Osteocyte (in vitro differentiated cells): Measurements from ENCODE around the gene CX3CL1. TPM values are rescaled to one million over a fixed set of nuclear protein-coding genes. Genes with fewer than 3 reads are reported as not detected.

ENCODE experiments used
- DNase-seq: peaks from one replicate; pipeline ENCODE4 v3.0.0; 2021; ENCODE audit warnings: mixed read lengths; ENCODE audit not compliant: unreplicated experiment; ENCODE audit errors: extremely low spot score
- H3K27ac Mint-ChIP-seq: one replicate; pipeline ENCODE4 v1.8.0; 2021; ENCODE audit warnings: mild to moderate bottlenecking, mixed read lengths; ENCODE audit not compliant: unreplicated experiment
- H3K27me3 Mint-ChIP-seq: one replicate; pipeline ENCODE4 v1.8.0; 2021; ENCODE audit warnings: mixed read lengths; ENCODE audit not compliant: unreplicated experiment
- H3K36me3 Mint-ChIP-seq: one replicate; pipeline ENCODE4 v1.8.0; 2021; ENCODE audit warnings: mixed read lengths; ENCODE audit not compliant: unreplicated experiment
- H3K4me1 Mint-ChIP-seq: one replicate; pipeline ENCODE4 v1.8.0; 2021; ENCODE audit warnings: mixed read lengths; ENCODE audit not compliant: unreplicated experiment
- H3K4me3 Mint-ChIP-seq: one replicate; pipeline ENCODE4 v1.8.0; 2021; ENCODE audit warnings: mild to moderate bottlenecking, moderate library complexity, mixed read lengths; ENCODE audit not compliant: unreplicated experiment
- H3K9me3 Mint-ChIP-seq: one replicate; pipeline ENCODE4 v1.8.0; 2021; ENCODE audit warnings: mixed read lengths; ENCODE audit not compliant: unreplicated experiment
- CTCF ChIP-seq: fragments of 200-600 bp; sonication (generic); IDR thresholded peaks from 2 replicates; pipeline ENCODE4 v1.5.0; 2021; ENCODE audit warnings: antibody characterized with exemption, mild to moderate bottlenecking, moderate library complexity
- total RNA-seq: library from RNA; stranded (reverse); gene quantifications from 2 replicates; pipeline ENCODE4 v1.2.1, GENCODE V29; 2021

The CX3CL1 gene
- total RNA-seq, 1 donor from 2014 or later, result 2.3 TPM

DNA sequence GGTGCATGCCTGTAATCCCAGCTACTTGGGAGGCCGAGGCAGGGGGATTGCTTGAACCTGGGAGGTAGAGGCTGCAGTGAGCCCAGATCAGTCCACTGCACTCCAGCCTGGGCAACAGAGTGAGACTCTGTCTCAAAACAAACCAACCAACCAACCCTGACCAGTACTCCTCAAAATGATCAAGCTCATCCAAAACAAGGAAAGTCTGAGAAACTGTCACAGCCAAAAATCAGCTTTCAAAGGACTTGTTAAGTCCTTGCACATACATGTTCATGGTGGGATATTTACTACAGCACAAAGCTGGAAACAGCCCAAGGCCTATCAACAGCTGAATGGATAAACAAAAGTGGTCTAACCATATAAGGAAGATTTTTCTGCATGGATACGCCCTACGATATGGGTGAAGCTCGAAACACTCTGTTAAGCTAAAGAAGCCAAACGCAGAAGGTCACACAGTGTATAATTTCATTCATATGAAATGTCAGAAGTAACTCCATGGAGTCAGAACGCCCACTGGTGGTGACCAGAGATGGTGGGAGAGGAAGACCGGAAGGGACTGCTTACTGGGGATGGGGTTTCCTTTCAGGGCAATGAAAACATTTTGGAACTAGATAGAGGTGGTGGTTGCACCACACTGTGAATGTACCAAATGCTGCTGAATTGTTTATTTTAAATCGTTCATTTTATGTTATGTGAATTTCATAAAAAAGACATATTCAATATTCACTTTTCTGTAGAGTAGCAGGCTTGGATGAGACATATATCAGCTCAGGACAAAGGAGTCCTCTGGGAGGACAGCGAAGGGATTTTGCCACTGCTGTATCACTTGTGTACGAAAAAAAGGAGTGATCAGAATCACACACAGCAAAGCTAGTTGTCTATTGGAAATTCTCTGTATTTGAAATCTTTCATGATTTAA, 50.0 kb downstream of the CX3CL1 start:
- H3K4me3 Mint-ChIP-seq, result no peak overlapping the region
- DNase-seq, result no peak
- peaks cover 25% of the 10 kb centered on the region for H3K4me1 Mint-ChIP-seq
- no peaks in the 10 kb centered on the region for H3K9me3 Mint-ChIP-seq
- peak overlapping the region; percentile 84 for H3K27ac Mint-ChIP-seq
- no peaks in the 10 kb centered on the region for H3K27me3 Mint-ChIP-seq
- peak; percentile 81 for TF ChIP-seq CTCF
- H3K36me3 Mint-ChIP-seq, result no peaks in the 10 kb centered on the region

DNA sequence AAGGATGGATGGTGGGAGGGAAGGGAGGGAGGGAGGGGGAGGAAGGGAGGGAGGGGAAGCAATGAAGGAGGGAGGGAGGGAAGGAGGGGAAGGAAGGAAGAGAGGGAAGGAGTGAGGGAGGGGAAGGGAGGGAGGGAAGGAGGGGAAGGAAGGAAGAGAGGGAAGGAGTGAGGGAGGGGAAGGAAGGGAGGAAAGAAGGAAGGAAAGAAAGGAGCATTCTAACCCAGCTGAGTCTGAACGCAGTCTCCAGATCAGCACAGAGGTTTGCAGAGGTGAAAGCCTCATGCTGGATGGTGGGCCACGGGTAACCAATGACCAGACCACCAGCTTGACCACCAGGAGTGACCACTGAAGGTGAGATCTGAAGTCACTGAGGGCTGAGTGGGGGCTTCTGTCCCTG, 50.9 kb downstream of the CX3CL1 start:
- no peak overlapping the region for H3K4me3 Mint-ChIP-seq
- TF ChIP-seq CTCF, result no peak
- peaks cover 21% of the 10 kb centered on the region for H3K4me1 Mint-ChIP-seq
- no peak overlapping the region for H3K27ac Mint-ChIP-seq
- no peaks in the 10 kb centered on the region for H3K9me3 Mint-ChIP-seq
- no peaks in the 10 kb centered on the region for H3K27me3 Mint-ChIP-seq
- no peak for DNase-seq
- peaks cover 6% of the 10 kb centered on the region for H3K36me3 Mint-ChIP-seq

DNA sequence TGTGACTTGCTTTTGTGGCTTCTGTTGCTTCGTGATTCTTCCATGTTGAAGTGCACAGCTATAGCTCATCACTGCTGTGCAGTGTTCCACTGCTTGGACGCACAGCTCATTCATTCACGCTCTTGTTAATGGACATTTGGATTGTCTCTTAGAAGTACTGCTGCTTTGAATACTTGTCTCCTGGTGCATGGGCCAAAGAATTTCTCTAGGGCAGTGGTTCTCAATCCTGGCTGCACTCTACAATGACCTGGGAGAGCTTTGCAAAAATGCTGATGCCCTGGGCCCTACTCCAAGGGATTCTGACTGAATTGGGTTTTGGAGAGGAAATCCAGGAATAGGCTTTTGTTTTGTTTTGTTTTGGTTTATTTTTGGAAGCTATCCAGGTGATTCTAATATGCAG, 52.3 kb downstream of the CX3CL1 start:
- no peak overlapping the region for H3K4me3 Mint-ChIP-seq
- no peak overlapping the region for H3K27ac Mint-ChIP-seq

GRCh38 chr16:57426356-57426755, 54.1 kb downstream of the CX3CL1 start:
- TF ChIP-seq CTCF, result no peak
- Mint-ChIP-seq H3K27ac (no peak overlapping the region), H3K9me3 (no peaks in the 10 kb centered on the region), H3K27me3 (no peaks in the 10 kb centered on the region), H3K36me3 (peaks cover 31% of the 10 kb centered on the region), H3K4me3 (no peak overlapping the region), H3K4me1 (peaks cover 8% of the 10 kb centered on the region)
- DNase-seq, result no peak

More for the DNA sequence above, 52.3 kb downstream of the CX3CL1 start:
- Mint-ChIP-seq H3K27me3 (no peaks in the 10 kb centered on the region), H3K9me3 (no peaks in the 10 kb centered on the region), H3K36me3 (peaks cover 14% of the 10 kb centered on the region), H3K4me1 (peaks cover 10% of the 10 kb centered on the region)
- no peak for DNase-seq
- no peak for TF ChIP-seq CTCF

GRCh38 chr16:57427307-57427706, 55.0 kb downstream of the CX3CL1 start:
- H3K9me3 Mint-ChIP-seq, result no peaks in the 10 kb centered on the region
- H3K27me3 Mint-ChIP-seq, result no peaks in the 10 kb centered on the region
- H3K36me3 Mint-ChIP-seq, result peaks cover 34% of the 10 kb centered on the region
- H3K4me1 Mint-ChIP-seq, result peaks cover 5% of the 10 kb centered on the region
- TF ChIP-seq CTCF, result no peak
- no peak overlapping the region for H3K4me3 Mint-ChIP-seq
- no peak overlapping the region for H3K27ac Mint-ChIP-seq
- no peak for DNase-seq
